Activated CD8-positive, alpha-beta memory T cell treated with anti-CD3 and anti-CD28 coated beads, Interleukin-2, amount 50 U/mL, for 1 hour (primary cell): ENCODE results near the gene QRSL1.
"Not testable (repeated sequence)": the region's sequence is repeated elsewhere in the genome, so short reads cannot be mapped to it uniquely, and the experiment has no call there.

ENCODE experiments used
- DNase-seq: peaks from one replicate; pipeline ENCODE4 v3.0.0-alpha.2; 2020; ENCODE audit errors: extremely low read depth

The QRSL1 gene

GRCh38 chr6:106622412-106622811, 7.0 kb upstream of the QRSL1 start:
- no peak for DNase-seq

GRCh38 chr6:106623039-106623438, 6.3 kb upstream of the QRSL1 start:
- DNase-seq = no peak

GRCh38 chr6:106626485-106626884, 2.9 kb upstream of the QRSL1 start:
- no peak for DNase-seq

- not testable (repeated sequence) for DNase-seq
Observed at GRCh38 chr6:106627760-106628159, 1.6 kb upstream of the QRSL1 start.

- no peak for DNase-seq
Observed at GRCh38 chr6:106628658-106629102, 698 bp upstream of the QRSL1 start.

- no peak for DNase-seq
Observed at GRCh38 chr6:106629859-106630163, 433 bp downstream of the QRSL1 start.

GRCh38 chr6:106630366-106630765, 988 bp downstream of the QRSL1 start:
- DNase-seq = no peak

GRCh38 chr6:106631346-106631745, 2.0 kb downstream of the QRSL1 start:
- no peak for DNase-seq

- DNase-seq = no peak
Observed at GRCh38 chr6:106634565-106634964, 5.2 kb downstream of the QRSL1 start.

GRCh38 chr6:106637051-106637716, 7.8 kb downstream of the QRSL1 start:
- DNase-seq = no peak

- DNase-seq = no peak
Observed at GRCh38 chr6:106637717-106638341, 8.5 kb downstream of the QRSL1 start.

GRCh38 chr6:106639812-106640211, 10.4 kb downstream of the QRSL1 start:
- DNase-seq = no peak

GRCh38 chr6:106642476-106642875, 13.1 kb downstream of the QRSL1 start:
- DNase-seq = no peak

- no peak for DNase-seq
Observed at GRCh38 chr6:106643061-106643460, 13.7 kb downstream of the QRSL1 start.

GRCh38 chr6:106648651-106649308, 19.4 kb downstream of the QRSL1 start:
- no peak for DNase-seq

GRCh38 chr6:106658469-106658868, 29.1 kb downstream of the QRSL1 start:
- DNase-seq = no peak

GRCh38 chr6:106659859-106660258, 30.5 kb downstream of the QRSL1 start:
- no peak for DNase-seq

- DNase-seq = no peak
Observed at GRCh38 chr6:106662458-106662857, 33.1 kb downstream of the QRSL1 start.

GRCh38 chr6:106666282-106667021, 37.1 kb downstream of the QRSL1 start:
- no peak for DNase-seq

GRCh38 chr6:106667022-106667402, 37.6 kb downstream of the QRSL1 start:
- no peak for DNase-seq

- DNase-seq = no peak
Observed at GRCh38 chr6:106670236-106670635, 40.9 kb downstream of the QRSL1 start.

- no peak for DNase-seq
Observed at GRCh38 chr6:106671651-106672050, 42.3 kb downstream of the QRSL1 start.
